Right lobe of liver (tissue), 6 donors: ENCODE data around the gene RAB43. TPM values are rescaled to one million over a fixed set of nuclear protein-coding genes. Genes with fewer than 3 reads are reported as not detected.
"Not testable (repeated sequence)": the region's sequence is repeated elsewhere in the genome, so short reads cannot be mapped to it uniquely, and the experiment has no call there.

Experiments
- ATAC-seq, 4 donors: fragments of 200-7000 bp; cut with Tn5 transposase; one replicate each; pipeline ENCODE4 v1.9.1; 2020; ENCODE audit warnings: mild to moderate bottlenecking in 4 of 4, moderate library complexity in 4 of 4
- DNase-seq, 3 donors: peaks; one replicate each; pipeline ENCODE4 v3.0.0-alpha.2; 2020
- H3K27ac ChIP-seq, 3 donors: fragments of 200-600 bp; one replicate each; pipeline ENCODE4 v1.8.0; 2022
- H3K27me3 ChIP-seq, 2 donors: fragments of 200-600 bp; one replicate each; pipeline ENCODE4 v1.8.0; 2022
- H3K36me3 ChIP-seq, 4 donors: fragments of 200-600 bp; sonication (generic) in 1 of 4; one replicate each; pipeline versions ENCODE4 v1.5.1 to v1.8.0; 2017 to 2022; ENCODE audit warnings: control low read depth in 1 of 4
- H3K4me1 ChIP-seq, 4 donors: fragments of 200-600 bp; sonication (generic) in 1 of 4; one replicate each; pipeline versions ENCODE4 v1.5.1 to v1.8.0; 2017 to 2022; ENCODE audit warnings: control low read depth in 1 of 4
- H3K4me3 ChIP-seq, 3 donors: fragments of 200-600 bp; one replicate each; pipeline ENCODE4 v1.8.0; 2022
- H3K9me3 ChIP-seq, 4 donors: fragments of 200-600 bp; sonication (generic) in 1 of 4; one replicate each; pipeline versions ENCODE4 v1.5.1 to v1.8.0; 2017 to 2022; ENCODE audit warnings: control low read depth in 1 of 4
- POLR2A ChIP-seq: fragments of 450-650 bp; IDR thresholded peaks from one replicate; pipeline ENCODE4 v1.6.1; 2017; ENCODE audit warnings: antibody characterized with exemption, mild to moderate bottlenecking
- WGBS: methylation state at CpG from one replicate; pipeline ENCODE4 v1.1.6; 2018; ENCODE audit warnings: low coverage, low lambda C conversion rate; ENCODE audit not compliant: insufficient coverage; ENCODE audit errors: missing lambda C conversion rate; 5-methylcytosine and 5-hydroxymethylcytosine counted together
- intact Hi-C, 2 donors: fragments of 100-400 bp; cut with DNase I; formaldehyde crosslinking; loops; one replicate each; pipeline versions ENCODE4 v1.11.2 to v1.14.1; 2022
- total RNA-seq, 6 experiments: library from RNA; depleted of rRNA in 2 of 6; stranded (reverse); fragments of >200 nt in 2 of 6; fragmentation: NEBNext Ultra II Directional in 3 of 6; extraction: Animal tissue kit (Norgen Biotek cat#: 25700) in 3 of 6; gene quantifications; one replicate each; pipeline versions ENCODE4 v1.1.0 to v1.2.4, GENCODE V29; 2016 to 2023
- TF ChIP-seq, protein P1 (sequence below), 4 donors: fragments of 200-600 bp in 3 of 4; fragments of 450-650 bp in 1 of 4; IDR thresholded peaks; one replicate each; pipeline versions ENCODE4 v1.5.1 to v1.8.0; 2016 to 2022; ENCODE audit warnings: antibody characterized with exemption in 4 of 4, mild to moderate bottlenecking in 2 of 4
- donor health status: DM: no; HTN: yes; CAD: no.
- donor health status: DM: no; HTN: no; CAD: no.
- donor health status: DM: no; HTN: no; CAD: no.
- donor health status: DM: no; HTN: yes; CAD: no.
- donor health status: DM: no; HTN: yes; CAD: no.

RAB43 gene
- total RNA-seq, 6 experiments from 2014 or later = 21.8 to 67.2 (median 38.5) TPM

DNA sequence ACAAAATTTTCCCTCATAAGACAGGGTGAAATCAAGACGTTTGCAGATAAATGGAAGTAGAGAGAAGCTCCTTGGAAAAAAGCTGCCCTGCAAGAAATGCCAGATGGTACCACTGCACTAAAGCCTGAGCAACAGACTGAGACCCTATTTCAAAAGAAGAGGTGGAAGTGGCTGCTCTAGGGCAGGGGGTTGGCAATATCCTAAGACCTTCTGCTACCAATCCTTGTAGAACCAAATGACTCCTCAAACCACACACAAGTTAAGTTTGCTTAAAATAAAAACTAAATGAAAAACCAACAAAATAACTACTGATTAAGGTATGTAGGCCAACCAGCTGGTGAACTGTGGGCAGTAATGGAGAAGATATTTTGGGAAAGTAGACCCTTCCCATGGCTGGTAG lies 21.3 kb downstream of the RAB43 start:
- no peak for DNase-seq
- Histone ChIP-seq H3K27me3 (no peaks in the 10 kb centered on the region), H3K4me3 (no peak overlapping the region), H3K36me3 (peaks cover 0 to 6% (median 2%) of the 10 kb centered on the region in 4 donors), H3K27ac (no peak overlapping the region), H3K4me1 (peaks cover 0 to 11% (median 0%) of the 10 kb centered on the region in 4 donors), H3K9me3 (no peaks in the 10 kb centered on the region)
- TF ChIP-seq, protein P1, sequence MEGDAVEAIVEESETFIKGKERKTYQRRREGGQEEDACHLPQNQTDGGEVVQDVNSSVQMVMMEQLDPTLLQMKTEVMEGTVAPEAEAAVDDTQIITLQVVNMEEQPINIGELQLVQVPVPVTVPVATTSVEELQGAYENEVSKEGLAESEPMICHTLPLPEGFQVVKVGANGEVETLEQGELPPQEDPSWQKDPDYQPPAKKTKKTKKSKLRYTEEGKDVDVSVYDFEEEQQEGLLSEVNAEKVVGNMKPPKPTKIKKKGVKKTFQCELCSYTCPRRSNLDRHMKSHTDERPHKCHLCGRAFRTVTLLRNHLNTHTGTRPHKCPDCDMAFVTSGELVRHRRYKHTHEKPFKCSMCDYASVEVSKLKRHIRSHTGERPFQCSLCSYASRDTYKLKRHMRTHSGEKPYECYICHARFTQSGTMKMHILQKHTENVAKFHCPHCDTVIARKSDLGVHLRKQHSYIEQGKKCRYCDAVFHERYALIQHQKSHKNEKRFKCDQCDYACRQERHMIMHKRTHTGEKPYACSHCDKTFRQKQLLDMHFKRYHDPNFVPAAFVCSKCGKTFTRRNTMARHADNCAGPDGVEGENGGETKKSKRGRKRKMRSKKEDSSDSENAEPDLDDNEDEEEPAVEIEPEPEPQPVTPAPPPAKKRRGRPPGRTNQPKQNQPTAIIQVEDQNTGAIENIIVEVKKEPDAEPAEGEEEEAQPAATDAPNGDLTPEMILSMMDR (IDR thresholded peaks at IDR 0.05) = no peak
- no peak for TF ChIP-seq POLR2A
- WGBS = 69% methylated on average over 1 of the region's 1 CpG
- ATAC-seq = no peak
- intact Hi-C loops = no loop called here

DNA sequence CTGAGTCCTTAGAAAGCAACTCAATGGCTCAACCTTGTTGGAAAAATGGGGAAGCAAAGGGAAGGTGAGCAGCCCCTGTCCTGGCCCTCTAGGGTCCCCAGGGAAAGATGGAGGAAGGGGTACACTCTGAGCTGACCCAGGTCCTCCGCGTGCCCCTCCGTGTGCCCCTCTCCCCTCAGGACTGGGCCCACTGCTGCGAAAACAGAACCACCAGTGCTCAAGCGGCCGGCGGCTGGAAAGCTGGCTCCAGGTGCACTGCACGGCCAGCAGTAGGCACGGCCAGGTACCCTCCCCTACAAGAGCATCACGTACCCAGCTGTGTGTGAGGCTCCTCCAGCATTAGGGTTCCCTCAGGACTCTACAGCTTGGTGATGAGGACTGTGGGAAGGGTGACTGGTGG lies 26.3 kb downstream of the RAB43 start:
- no peak for TF ChIP-seq POLR2A
- TF ChIP-seq, protein P1 (IDR thresholded peaks at IDR 0.05) = no peak
- Histone ChIP-seq H3K27ac (no peak overlapping the region), H3K4me1 (no peaks in the 10 kb centered on the region), H3K27me3 (no peaks in the 10 kb centered on the region), H3K36me3 (peaks cover 0 to 29% (median 15%) of the 10 kb centered on the region in 4 donors), H3K9me3 (no peaks in the 10 kb centered on the region), H3K4me3 (no peak overlapping the region)
- WGBS = no CpG with 5 or more reads among the region's 10 CpGs
- DNase-seq (no peak), ATAC-seq (peak in 1 of 4 donors; percentile 5)
- intact Hi-C loops = no loop called here

DNA sequence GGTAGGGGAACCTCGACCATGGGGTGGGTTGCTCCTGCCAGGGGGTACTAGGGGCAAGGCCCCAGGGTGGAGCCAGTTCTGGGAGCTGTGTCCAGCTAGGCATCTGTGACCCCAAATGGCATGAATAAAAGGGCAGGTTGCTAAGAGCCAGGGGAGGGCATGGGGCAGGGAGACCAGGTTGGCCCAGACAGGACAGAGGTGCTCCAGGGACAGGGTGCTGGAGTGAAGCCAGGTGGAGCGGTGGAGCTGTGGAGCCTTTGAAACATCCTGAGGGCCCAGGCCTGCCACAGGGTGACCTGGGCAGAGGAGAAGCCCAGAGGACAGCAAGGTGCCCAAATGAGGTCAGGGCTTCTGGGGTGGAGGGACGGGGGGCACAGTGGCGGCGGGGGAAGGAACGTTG lies 33.3 kb downstream of the RAB43 start:
- H3K4me3 ChIP-seq, H3K27ac ChIP-seq, H3K9me3 ChIP-seq, DNase-seq, intact Hi-C loops, H3K27me3 ChIP-seq, H3K4me1 ChIP-seq: not testable (repeated sequence)
- ATAC-seq = peak; percentile 14 to 77 (median 68)
- H3K36me3 ChIP-seq = peaks cover 0 to 19% (median 6%) of the 10 kb centered on the region in 4 donors
- no CpG with 5 or more reads among the region's 6 CpGs for WGBS

DNA sequence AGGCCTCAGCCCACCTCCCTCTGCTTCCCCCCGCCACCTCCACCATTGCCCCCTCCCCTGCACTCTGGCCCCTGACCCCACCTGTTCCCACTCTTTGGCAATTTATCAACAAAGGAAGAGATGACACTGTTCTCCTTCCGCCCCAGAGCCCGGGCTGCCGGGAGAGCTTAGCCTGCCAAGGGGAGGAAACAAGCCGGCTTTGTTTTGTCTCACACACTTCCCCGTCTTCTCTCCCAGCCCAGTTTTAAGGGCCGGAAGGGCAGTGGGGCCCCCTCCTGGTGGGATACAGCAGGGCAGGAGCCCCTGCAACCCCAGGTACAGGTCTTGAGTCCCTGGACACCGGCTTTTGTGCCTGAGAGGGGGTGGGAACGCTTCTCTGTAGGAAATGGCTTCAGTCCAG lies 33.7 kb downstream of the RAB43 start:
- H3K27ac ChIP-seq, DNase-seq, H3K4me1 ChIP-seq, H3K4me3 ChIP-seq, intact Hi-C loops, H3K9me3 ChIP-seq, H3K27me3 ChIP-seq: not testable (repeated sequence)
- H3K36me3 ChIP-seq = peaks cover 0 to 15% (median 5%) of the 10 kb centered on the region in 4 donors
- no CpG with 5 or more reads among the region's 9 CpGs for WGBS
- peak; percentile 66 to 76 (median 71) for ATAC-seq

DNA sequence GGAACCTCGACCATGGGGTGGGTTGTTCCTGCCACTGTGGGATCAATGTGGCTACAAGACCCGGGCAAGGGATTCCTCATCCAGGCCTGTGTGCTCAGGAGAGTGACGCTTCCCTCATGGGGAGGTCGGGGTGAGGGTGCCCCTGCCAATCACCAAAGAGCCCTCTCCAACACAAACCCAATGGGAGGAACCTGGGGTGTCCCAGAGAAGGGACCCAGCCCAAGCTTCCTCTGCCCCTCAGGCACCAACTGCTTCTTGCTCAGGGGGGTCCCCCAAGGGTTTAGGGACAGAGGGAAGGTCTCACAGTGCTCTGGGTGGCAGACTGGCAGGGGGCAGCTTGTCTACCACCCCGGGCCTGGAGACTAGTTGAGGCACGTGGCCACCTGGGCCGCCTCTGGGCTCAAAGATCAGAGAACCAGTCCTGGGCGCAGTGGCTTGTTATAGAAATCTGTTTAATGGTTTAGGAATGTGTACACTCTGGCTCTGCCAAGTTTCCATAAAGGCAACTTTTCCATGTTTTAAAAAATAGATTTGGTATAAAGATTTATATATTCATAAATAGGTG lies 34.4 kb downstream of the RAB43 start:
- Histone ChIP-seq H3K9me3 (no peaks in the 10 kb centered on the region), H3K27me3 (no peaks in the 10 kb centered on the region), H3K27ac (peak overlapping the region; percentile 40 to 57 (median 51)), H3K36me3 (peaks cover 0 to 11% (median 4%) of the 10 kb centered on the region in 4 donors), H3K4me3 (no peak overlapping the region), H3K4me1 (no peaks in the 10 kb centered on the region)
- DNase-seq = no peak
- WGBS = no CpG with 5 or more reads among the region's 8 CpGs
- TF ChIP-seq, protein P1 (IDR thresholded peaks at IDR 0.05) = no peak
- TF ChIP-seq POLR2A = no peak
- ATAC-seq = peak in 2 of 4 donors; percentile 3 to 20
- intact Hi-C loops = no loop called here
